ENCODE data around the gene WASF1.
"Not testable (repeated sequence)": the region's sequence is repeated elsewhere in the genome, so short reads cannot be mapped to it uniquely, and the experiment has no call there.

The WASF1 gene

GRCh38 chr6:110095101-110095500 is 84.4 kb downstream of the WASF1 start:
- DNase-seq (ENCODE audit: low read depth): no peak
- no peak overlapping the region for H3K4me3 ChIP-seq (ENCODE audit: low read depth, low read length)
- no peak for TF ChIP-seq CTCF (IDR thresholded peaks at IDR 0.05; ENCODE audit: low read depth, low read length, missing control alignments)

GRCh38 chr6:110093981-110094380 is 85.5 kb downstream of the WASF1 start:
- no peak for DNase-seq (ENCODE audit: low read depth)
- no peak for TF ChIP-seq CTCF (IDR thresholded peaks at IDR 0.05; ENCODE audit: low read depth, low read length, missing control alignments)
- no peak overlapping the region for H3K4me3 ChIP-seq (ENCODE audit: low read depth, low read length)

GRCh38 chr6:110090876-110091275 is 88.6 kb downstream of the WASF1 start:
- H3K4me3 ChIP-seq (ENCODE audit: low read depth, low read length): no peak overlapping the region
- no peak for DNase-seq (ENCODE audit: low read depth)
- TF ChIP-seq CTCF (IDR thresholded peaks at IDR 0.05; ENCODE audit: low read depth, low read length, missing control alignments): no peak

GRCh38 chr6:110089323-110089722 is 90.1 kb downstream of the WASF1 start:
- no peak for DNase-seq (ENCODE audit: low read depth)
- TF ChIP-seq CTCF (IDR thresholded peaks at IDR 0.05; ENCODE audit: low read depth, low read length, missing control alignments): no peak
- H3K4me3 ChIP-seq (ENCODE audit: low read depth, low read length): no peak overlapping the region

GRCh38 chr6:110085285-110085684 is 94.2 kb downstream of the WASF1 start:
- no peak for DNase-seq (ENCODE audit: low read depth)
- no peak for TF ChIP-seq CTCF (IDR thresholded peaks at IDR 0.05; ENCODE audit: low read depth, low read length, missing control alignments)
- no peak overlapping the region for H3K4me3 ChIP-seq (ENCODE audit: low read depth, low read length)

GRCh38 chr6:110083875-110084585 is 95.4 kb downstream of the WASF1 start:
- no peak overlapping the region for H3K4me3 ChIP-seq (ENCODE audit: low read depth, low read length)
- TF ChIP-seq CTCF (IDR thresholded peaks at IDR 0.05; ENCODE audit: low read depth, low read length, missing control alignments): no peak
- DNase-seq (ENCODE audit: low read depth): no peak

GRCh38 chr6:110075406-110075805 is 104.1 kb downstream of the WASF1 start:
- no peak overlapping the region for H3K4me3 ChIP-seq (ENCODE audit: low read depth, low read length)
- no peak for DNase-seq (ENCODE audit: low read depth)
- no peak for TF ChIP-seq CTCF (IDR thresholded peaks at IDR 0.05; ENCODE audit: low read depth, low read length, missing control alignments)

GRCh38 chr6:110073474-110073873 is 106.0 kb downstream of the WASF1 start:
- not testable (repeated sequence) for H3K4me3 ChIP-seq (ENCODE audit: low read depth, low read length); DNase-seq (ENCODE audit: low read depth)
